Measurements from ENCODE around the gene PLEKHA7. TPM values are rescaled to one million over a fixed set of nuclear protein-coding genes. Genes with fewer than 3 reads are reported as not detected.
"Not testable (repeated sequence)": the region's sequence is repeated elsewhere in the genome, so short reads cannot be mapped to it uniquely, and the experiment has no call there.

The PLEKHA7 gene
- total RNA-seq, 2 donors from 2014 or later: 55.6 to 65.9 TPM

- Histone ChIP-seq H3K4me3 (no peak overlapping the region), H3K9me3 (no peaks in the 10 kb centered on the region), H3K9ac (ENCODE audit: low read depth in 2 of 2, low read length in 2 of 2) (peak overlapping the region in 1 of 2 donors; percentile 41), H3K27ac (peak overlapping the region; percentile 41), H3K4me1 (peaks cover 8% of the 10 kb centered on the region), H3K36me3 (no peaks in the 10 kb centered on the region), H3K27me3 (no peaks in the 10 kb centered on the region)
- TF ChIP-seq CTCF (IDR thresholded peaks at IDR 0.05): no peak
- DNase-seq: no peak
- intact Hi-C loops (cut with DNase I): no loop called here
Observed at GRCh38 chr11:16921019-16921418, 93.2 kb downstream of the PLEKHA7 start.

GRCh38 chr11:16920559-16920958 is 93.7 kb downstream of the PLEKHA7 start:
- H3K27ac ChIP-seq: peak overlapping the region; percentile 41
- no peaks in the 10 kb centered on the region for H3K27me3 ChIP-seq
- peak; percentile 50 for DNase-seq
- peaks cover 8% of the 10 kb centered on the region for H3K4me1 ChIP-seq
- H3K9me3 ChIP-seq: no peaks in the 10 kb centered on the region
- peak overlapping the region in 1 of 2 donors; percentile 41 for H3K9ac ChIP-seq (ENCODE audit: low read depth in 2 of 2, low read length in 2 of 2)
- intact Hi-C loops (cut with DNase I): no loop called here
- H3K4me3 ChIP-seq: no peak overlapping the region
- no peak for TF ChIP-seq CTCF (IDR thresholded peaks at IDR 0.05)
- H3K36me3 ChIP-seq: no peaks in the 10 kb centered on the region

- DNase-seq: peak; percentile 60
- peak overlapping the region; percentile 39 for H3K27ac ChIP-seq
Observed at GRCh38 chr11:16918543-16919182, 95.6 kb downstream of the PLEKHA7 start.

GRCh38 chr11:16917941-16918340 is 96.3 kb downstream of the PLEKHA7 start:
- H3K27me3 ChIP-seq: no peaks in the 10 kb centered on the region
- no peaks in the 10 kb centered on the region for H3K36me3 ChIP-seq
- DNase-seq: no peak
- H3K9me3 ChIP-seq: no peaks in the 10 kb centered on the region
- H3K27ac ChIP-seq: peak overlapping the region; percentile 39
- H3K4me3 ChIP-seq: no peak overlapping the region
- H3K9ac ChIP-seq (ENCODE audit: low read depth in 2 of 2, low read length in 2 of 2): no peak overlapping the region
- peaks cover 8% of the 10 kb centered on the region for H3K4me1 ChIP-seq
- no peak for TF ChIP-seq CTCF (IDR thresholded peaks at IDR 0.05)
- intact Hi-C loops (cut with DNase I): loop anchor here (10.0 kb wide), 1 partner anchor 93 kb away; no protein-coding TSS in a partner anchor

More at GRCh38 chr11:16918543-16919182, 95.6 kb downstream of the PLEKHA7 start:
- H3K9ac ChIP-seq (ENCODE audit: low read depth in 2 of 2, low read length in 2 of 2); H3K36me3 ChIP-seq; H3K27me3 ChIP-seq; H3K4me1 ChIP-seq; H3K4me3 ChIP-seq; H3K9me3 ChIP-seq: not testable (repeated sequence)
- intact Hi-C loops (cut with DNase I): loop anchor here (10.0 kb wide), 1 partner anchor 94 kb away; no protein-coding TSS in a partner anchor

GRCh38 chr11:16912692-16913111 is 101.5 kb downstream of the PLEKHA7 start:
- Histone ChIP-seq H3K9me3 (no peaks in the 10 kb centered on the region), H3K9ac (ENCODE audit: low read depth in 2 of 2, low read length in 2 of 2) (no peak overlapping the region), H3K4me1 (no peaks in the 10 kb centered on the region), H3K27ac (no peak overlapping the region), H3K36me3 (no peaks in the 10 kb centered on the region), H3K4me3 (no peak overlapping the region), H3K27me3 (no peaks in the 10 kb centered on the region)
- TF ChIP-seq CTCF (IDR thresholded peaks at IDR 0.05): no peak
- intact Hi-C loops (cut with DNase I): loop anchor here (10.0 kb wide), 1 partner anchor 88 kb away; no protein-coding TSS in a partner anchor
- peak; percentile 36 for DNase-seq

- Histone ChIP-seq H3K9ac (ENCODE audit: low read depth in 2 of 2, low read length in 2 of 2) (no peak overlapping the region), H3K4me3 (no peak overlapping the region), H3K9me3 (no peaks in the 10 kb centered on the region), H3K27ac (no peak overlapping the region), H3K4me1 (no peaks in the 10 kb centered on the region), H3K27me3 (no peaks in the 10 kb centered on the region), H3K36me3 (no peaks in the 10 kb centered on the region)
- intact Hi-C loops (cut with DNase I): loop anchor here (10.0 kb wide), 1 partner anchor 87 kb away; no protein-coding TSS in a partner anchor
- no peak for TF ChIP-seq CTCF (IDR thresholded peaks at IDR 0.05)
- no peak for DNase-seq
Observed at GRCh38 chr11:16911658-16912057, 102.6 kb downstream of the PLEKHA7 start.
